IPS-15b (cell line): ENCODE data around the gene PPP1R3E.
A peak's percentile ranks its signal among the peaks of the same experiment; 100 is the strongest.

Experiments used
- H3K27me3 ChIP-seq: one replicate; pipeline ENCODE4 v1.6.1; 2013; ENCODE audit warnings: low read length; ENCODE audit not compliant: control insufficient read depth, insufficient read depth
- H3K36me3 ChIP-seq: one replicate; pipeline ENCODE4 v1.6.1; 2013; ENCODE audit warnings: low read length; ENCODE audit not compliant: control insufficient read depth, insufficient read depth
- H3K4me1 ChIP-seq: one replicate; pipeline ENCODE4 v1.6.1; 2013; ENCODE audit warnings: mild to moderate bottlenecking, low read length; ENCODE audit not compliant: control insufficient read depth, insufficient read depth
- H3K4me3 ChIP-seq: one replicate; pipeline ENCODE4 v1.5.1; 2013; ENCODE audit warnings: low read depth, low read length
- H3K9ac ChIP-seq: one replicate; pipeline ENCODE4 v1.6.1; 2013; ENCODE audit warnings: low read depth, mild to moderate bottlenecking, low read length
- H3K9me3 ChIP-seq: one replicate; pipeline ENCODE4 v1.6.1; 2013; ENCODE audit warnings: mild to moderate bottlenecking, low read length; ENCODE audit not compliant: control insufficient read depth, insufficient read depth

Gene PPP1R3E

GRCh38 chr14:23320584-23321571, 18.2 kb upstream of the PPP1R3E start, which contains the start of gene PABPN1:
TSS of gene PABPN1 (plus strand) at chr14:23321457. CDS start at chr14:23321470, 13 bp downstream.
- H3K9ac ChIP-seq: peak within 1 kb of the TSS; percentile 98
- no peaks in the 10 kb centered on the region for H3K9me3 ChIP-seq
- peaks cover 3% of the 10 kb centered on the region for H3K4me1 ChIP-seq
- peaks cover 13% of the 10 kb centered on the region for H3K36me3 ChIP-seq
- H3K4me3 ChIP-seq: peak within 1 kb of the TSS; percentile 93
- no peaks in the 10 kb centered on the region for H3K27me3 ChIP-seq

- H3K36me3 ChIP-seq: peaks cover 11% of the 10 kb centered on the region
- H3K9ac ChIP-seq: peak overlapping the region; percentile 80
- H3K27me3 ChIP-seq: no peaks in the 10 kb centered on the region
- H3K9me3 ChIP-seq: no peaks in the 10 kb centered on the region
- H3K4me1 ChIP-seq: peaks cover 3% of the 10 kb centered on the region
- peak overlapping the region; percentile 80 for H3K4me3 ChIP-seq
Observed at GRCh38 chr14:23319746-23320583, 17.3 kb upstream of the PPP1R3E start.

GRCh38 chr14:23316300-23316699, 13.6 kb upstream of the PPP1R3E start:
- Histone ChIP-seq H3K9ac (no peak overlapping the region), H3K36me3 (no peaks in the 10 kb centered on the region), H3K27me3 (no peaks in the 10 kb centered on the region), H3K4me1 (no peaks in the 10 kb centered on the region), H3K9me3 (no peaks in the 10 kb centered on the region), H3K4me3 (no peak overlapping the region)

- H3K9ac ChIP-seq: no peak overlapping the region
- no peaks in the 10 kb centered on the region for H3K9me3 ChIP-seq
- peaks cover 6% of the 10 kb centered on the region for H3K36me3 ChIP-seq
- H3K27me3 ChIP-seq: no peaks in the 10 kb centered on the region
- no peak overlapping the region for H3K4me3 ChIP-seq
- H3K4me1 ChIP-seq: no peaks in the 10 kb centered on the region
Observed at GRCh38 chr14:23310546-23310945, 7.9 kb upstream of the PPP1R3E start.

GRCh38 chr14:23308721-23309445, 6.2 kb upstream of the PPP1R3E start:
- Histone ChIP-seq H3K4me1 (no peaks in the 10 kb centered on the region), H3K9me3 (no peaks in the 10 kb centered on the region), H3K27me3 (peaks cover 8% of the 10 kb centered on the region), H3K36me3 (peaks cover 6% of the 10 kb centered on the region), H3K4me3 (no peak overlapping the region), H3K9ac (no peak overlapping the region)

GRCh38 chr14:23307687-23308644, 5.3 kb upstream of the PPP1R3E start:
- Histone ChIP-seq H3K4me1 (no peaks in the 10 kb centered on the region), H3K9me3 (no peaks in the 10 kb centered on the region), H3K36me3 (peaks cover 6% of the 10 kb centered on the region), H3K27me3 (peaks cover 16% of the 10 kb centered on the region), H3K9ac (no peak overlapping the region), H3K4me3 (peak overlapping the region; percentile 85)

GRCh38 chr14:23307146-23307530, 4.5 kb upstream of the PPP1R3E start:
- H3K9ac ChIP-seq: peak overlapping the region; percentile 82
- peak overlapping the region; percentile 85 for H3K4me3 ChIP-seq
- H3K9me3 ChIP-seq: no peaks in the 10 kb centered on the region
- peaks cover 17% of the 10 kb centered on the region for H3K27me3 ChIP-seq
- H3K36me3 ChIP-seq: peaks cover 6% of the 10 kb centered on the region
- H3K4me1 ChIP-seq: no peaks in the 10 kb centered on the region

- Histone ChIP-seq H3K9ac (peak within 1 kb of the TSS; percentile 82), H3K9me3 (no peaks in the 10 kb centered on the region), H3K27me3 (peaks cover 17% of the 10 kb centered on the region), H3K4me1 (no peaks in the 10 kb centered on the region), H3K4me3 (peak within 1 kb of the TSS; percentile 85), H3K36me3 (peaks cover 6% of the 10 kb centered on the region)
Observed at GRCh38 chr14:23306412-23307145, 3.9 kb upstream of the PPP1R3E start, which contains the start of gene BCL2L2. TSS of gene BCL2L2 (plus strand) at chr14:23306833. CDS start at chr14:23307768, 935 bp downstream.

GRCh38 chr14:23301969-23302289, 730 bp downstream of the PPP1R3E start:
- Histone ChIP-seq H3K27me3 (peaks cover 56% of the 10 kb centered on the region), H3K36me3 (no peaks in the 10 kb centered on the region), H3K4me1 (peaks cover 5% of the 10 kb centered on the region), H3K9me3 (no peaks in the 10 kb centered on the region), H3K9ac (peak overlapping the region; percentile 47), H3K4me3 (peak overlapping the region; percentile 64)

GRCh38 chr14:23301288-23301968, 1.2 kb downstream of the PPP1R3E start:
- no peaks in the 10 kb centered on the region for H3K36me3 ChIP-seq
- H3K4me3 ChIP-seq: peak overlapping the region; percentile 71
- H3K9ac ChIP-seq: peak overlapping the region; percentile 47
- peaks cover 5% of the 10 kb centered on the region for H3K4me1 ChIP-seq
- peaks cover 61% of the 10 kb centered on the region for H3K27me3 ChIP-seq
- H3K9me3 ChIP-seq: no peaks in the 10 kb centered on the region
